ENCODE measurements around the gene RAD21L1. TPM values are rescaled to one million over a fixed set of nuclear protein-coding genes. Genes with fewer than 3 reads are reported as not detected.
A peak's percentile ranks its signal among the peaks of the same experiment; 100 is the strongest.

The RAD21L1 gene
- total RNA-seq, result 1 to 10 TPM in 1 of 2 donors, under 1 TPM in 1; 0.21 to 1.2 TPM

- peaks cover 41% of the 10 kb centered on the region for H3K27me3 Mint-ChIP-seq (ENCODE audit: low read depth)
- H3K4me1 Mint-ChIP-seq (ENCODE audit: low read depth), result peaks cover 19% of the 10 kb centered on the region
- peak; percentile 79 to 80 for DNase-seq
- ATAC-seq (replicated peaks in 1 of 2), result peak; percentile 82 to 83
- peak within 1 kb of the TSS; percentile 88 to 95 for H3K4me3 Mint-ChIP-seq
- H3K9me3 Mint-ChIP-seq, result peaks cover 0 to 1% of the 10 kb centered on the region in 2 donors
- peaks cover 0 to 5% of the 10 kb centered on the region in 2 donors for H3K36me3 Mint-ChIP-seq (ENCODE audit: insufficient read depth in 2 of 2)
- H3K27ac Mint-ChIP-seq, result no peak within 1 kb of the TSS
These were observed at the start of gene RAD21L1 for GRCh38 chr20:1225783-1226654. RAD21L1 (plus strand) TSS chr20:1226044; CDS start chr20:1228454, 2,410 bp downstream.

- Mint-ChIP-seq H3K36me3 (ENCODE audit: insufficient read depth in 2 of 2) (no peaks in the 10 kb centered on the region), H3K9me3 (no peaks in the 10 kb centered on the region), H3K4me1 (ENCODE audit: low read depth) (no peaks in the 10 kb centered on the region), H3K4me3 (no peak overlapping the region), H3K27ac (no peak overlapping the region), H3K27me3 (ENCODE audit: low read depth) (peaks cover 8% of the 10 kb centered on the region)
- no peak for ATAC-seq (replicated peaks in 1 of 2)
- no peak for DNase-seq
These were observed 48.2 kb upstream of the RAD21L1 start for GRCh38 chr20:1177680-1178079.

GRCh38 chr20:1178103-1178502 lies 47.7 kb upstream of the RAD21L1 start:
- peaks cover 12% of the 10 kb centered on the region for H3K27me3 Mint-ChIP-seq (ENCODE audit: low read depth)
- no peak overlapping the region for H3K4me3 Mint-ChIP-seq
- no peak for ATAC-seq (replicated peaks in 1 of 2)
- DNase-seq, result no peak
- H3K9me3 Mint-ChIP-seq, result no peaks in the 10 kb centered on the region
- no peaks in the 10 kb centered on the region for H3K36me3 Mint-ChIP-seq (ENCODE audit: insufficient read depth in 2 of 2)
- H3K4me1 Mint-ChIP-seq (ENCODE audit: low read depth), result no peaks in the 10 kb centered on the region
- no peak overlapping the region for H3K27ac Mint-ChIP-seq

- Mint-ChIP-seq H3K4me3 (no peak overlapping the region), H3K27ac (no peak overlapping the region), H3K9me3 (no peaks in the 10 kb centered on the region), H3K27me3 (ENCODE audit: low read depth) (peaks cover 18% of the 10 kb centered on the region), H3K36me3 (ENCODE audit: insufficient read depth in 2 of 2) (no peaks in the 10 kb centered on the region), H3K4me1 (ENCODE audit: low read depth) (no peaks in the 10 kb centered on the region)
- ATAC-seq (replicated peaks in 1 of 2) (no peak), DNase-seq (no peak)
These were observed 47.2 kb upstream of the RAD21L1 start for GRCh38 chr20:1178623-1179022.

- Mint-ChIP-seq H3K4me1 (ENCODE audit: low read depth) (peaks cover 8% of the 10 kb centered on the region), H3K9me3 (no peaks in the 10 kb centered on the region), H3K4me3 (no peak overlapping the region), H3K27me3 (ENCODE audit: low read depth) (peaks cover 30% of the 10 kb centered on the region), H3K36me3 (ENCODE audit: insufficient read depth in 2 of 2) (no peaks in the 10 kb centered on the region), H3K27ac (no peak overlapping the region)
- DNase-seq (no peak), ATAC-seq (replicated peaks in 1 of 2) (no peak)
These were observed 44.9 kb upstream of the RAD21L1 start for GRCh38 chr20:1180949-1181348.

GRCh38 chr20:1182106-1182505 lies 43.7 kb upstream of the RAD21L1 start:
- DNase-seq (no peak), ATAC-seq (replicated peaks in 1 of 2) (no peak)
- H3K9me3 Mint-ChIP-seq, result no peaks in the 10 kb centered on the region
- peaks cover 11% of the 10 kb centered on the region for H3K4me1 Mint-ChIP-seq (ENCODE audit: low read depth)
- H3K27me3 Mint-ChIP-seq (ENCODE audit: low read depth), result peaks cover 30% of the 10 kb centered on the region
- no peak overlapping the region for H3K4me3 Mint-ChIP-seq
- H3K27ac Mint-ChIP-seq, result no peak overlapping the region
- no peaks in the 10 kb centered on the region for H3K36me3 Mint-ChIP-seq (ENCODE audit: insufficient read depth in 2 of 2)

GRCh38 chr20:1183153-1183552 lies 42.7 kb upstream of the RAD21L1 start:
- no peak for DNase-seq
- no peak for ATAC-seq (replicated peaks in 1 of 2)
- H3K4me1 Mint-ChIP-seq (ENCODE audit: low read depth), result peaks cover 11% of the 10 kb centered on the region
- no peaks in the 10 kb centered on the region for H3K9me3 Mint-ChIP-seq
- no peak overlapping the region for H3K4me3 Mint-ChIP-seq
- peaks cover 30% of the 10 kb centered on the region for H3K27me3 Mint-ChIP-seq (ENCODE audit: low read depth)
- H3K36me3 Mint-ChIP-seq (ENCODE audit: insufficient read depth in 2 of 2), result no peaks in the 10 kb centered on the region
- no peak overlapping the region for H3K27ac Mint-ChIP-seq

GRCh38 chr20:1184260-1184637 lies 41.6 kb upstream of the RAD21L1 start:
- H3K9me3 Mint-ChIP-seq, result no peaks in the 10 kb centered on the region
- H3K27me3 Mint-ChIP-seq (ENCODE audit: low read depth), result peaks cover 30% of the 10 kb centered on the region
- peaks cover 11% of the 10 kb centered on the region for H3K4me1 Mint-ChIP-seq (ENCODE audit: low read depth)
- no peak for DNase-seq
- no peaks in the 10 kb centered on the region for H3K36me3 Mint-ChIP-seq (ENCODE audit: insufficient read depth in 2 of 2)
- ATAC-seq (replicated peaks in 1 of 2), result no peak
- peak overlapping the region; percentile 72 to 74 for H3K4me3 Mint-ChIP-seq
- H3K27ac Mint-ChIP-seq, result no peak overlapping the region

- peak; percentile 28 to 43 for ATAC-seq (replicated peaks in 1 of 2)
- peak within 1 kb of the TSS; percentile 72 to 85 for H3K4me3 Mint-ChIP-seq
- no peaks in the 10 kb centered on the region for H3K9me3 Mint-ChIP-seq
- peaks cover 32% of the 10 kb centered on the region for H3K27me3 Mint-ChIP-seq (ENCODE audit: low read depth)
- H3K36me3 Mint-ChIP-seq (ENCODE audit: insufficient read depth in 2 of 2), result no peaks in the 10 kb centered on the region
- peak; percentile 6 to 14 for DNase-seq
- no peak within 1 kb of the TSS for H3K27ac Mint-ChIP-seq
- H3K4me1 Mint-ChIP-seq (ENCODE audit: low read depth), result peaks cover 11% of the 10 kb centered on the region
These were observed 41.1 kb upstream of the RAD21L1 start, which contains the start of gene TMEM74B for GRCh38 chr20:1184638-1185315. TMEM74B (minus strand) TSS chr20:1184981; CDS start chr20:1183801, 1,180 bp downstream.

- no peaks in the 10 kb centered on the region for H3K36me3 Mint-ChIP-seq (ENCODE audit: insufficient read depth in 2 of 2)
- DNase-seq (peak; percentile 19 to 24), ATAC-seq (replicated peaks in 1 of 2) (peak; percentile 49 to 50)
- H3K4me3 Mint-ChIP-seq, result peak overlapping the region in 1 of 2 donors; percentile 33
- no peaks in the 10 kb centered on the region for H3K9me3 Mint-ChIP-seq
- H3K27ac Mint-ChIP-seq, result no peak overlapping the region
- peaks cover 38% of the 10 kb centered on the region for H3K27me3 Mint-ChIP-seq (ENCODE audit: low read depth)
- peaks cover 11% of the 10 kb centered on the region for H3K4me1 Mint-ChIP-seq (ENCODE audit: low read depth)
These were observed 40.5 kb upstream of the RAD21L1 start for GRCh38 chr20:1185316-1185741.

GRCh38 chr20:1185790-1186334 lies 40.0 kb upstream of the RAD21L1 start:
- no peaks in the 10 kb centered on the region for H3K9me3 Mint-ChIP-seq
- peaks cover 11% of the 10 kb centered on the region for H3K4me1 Mint-ChIP-seq (ENCODE audit: low read depth)
- H3K36me3 Mint-ChIP-seq (ENCODE audit: insufficient read depth in 2 of 2), result no peaks in the 10 kb centered on the region
- H3K27ac Mint-ChIP-seq, result no peak overlapping the region
- ATAC-seq (replicated peaks in 1 of 2), result peak; percentile 74 to 75
- peaks cover 43% of the 10 kb centered on the region for H3K27me3 Mint-ChIP-seq (ENCODE audit: low read depth)
- H3K4me3 Mint-ChIP-seq, result peak overlapping the region; percentile 62 to 85
- DNase-seq, result peak; percentile 67 to 69

GRCh38 chr20:1186367-1186991 lies 39.4 kb upstream of the RAD21L1 start:
- Mint-ChIP-seq H3K9me3 (no peaks in the 10 kb centered on the region), H3K4me1 (ENCODE audit: low read depth) (peaks cover 11% of the 10 kb centered on the region), H3K4me3 (peak overlapping the region; percentile 62 to 85), H3K36me3 (ENCODE audit: insufficient read depth in 2 of 2) (no peaks in the 10 kb centered on the region), H3K27ac (no peak overlapping the region), H3K27me3 (ENCODE audit: low read depth) (peaks cover 43% of the 10 kb centered on the region)
- no peak for DNase-seq
- ATAC-seq (replicated peaks in 1 of 2), result no peak
